GM18508 (cell line): ENCODE results near the gene ERGIC1.

Experiments
- ATAC-seq: cut with Tn5 transposase; IDR thresholded peaks from one replicate; pipeline ENCODE4 v1.9.1; 2021; ENCODE audit warnings: moderate number of reproducible peaks; ENCODE audit not compliant: insufficient read depth, unreplicated experiment

ERGIC1 gene

GRCh38 chr5:172910828-172911627 lies 77.0 kb downstream of the ERGIC1 start:
- ATAC-seq, result no peak

GRCh38 chr5:172911628-172911880 lies 77.5 kb downstream of the ERGIC1 start:
- no peak for ATAC-seq

- ATAC-seq, result no peak
Measured at GRCh38 chr5:172911976-172912375, 77.9 kb downstream of the ERGIC1 start.

- ATAC-seq, result no peak
Measured at GRCh38 chr5:172913117-172913850, 79.2 kb downstream of the ERGIC1 start.

GRCh38 chr5:172915514-172915913 lies 81.5 kb downstream of the ERGIC1 start:
- no peak for ATAC-seq

GRCh38 chr5:172918421-172919371 lies 84.6 kb downstream of the ERGIC1 start:
- no peak for ATAC-seq

GRCh38 chr5:172919525-172920446 lies 85.7 kb downstream of the ERGIC1 start:
- ATAC-seq, result no peak

GRCh38 chr5:172920447-172920849 lies 86.4 kb downstream of the ERGIC1 start:
- no peak for ATAC-seq

- no peak for ATAC-seq
Measured at GRCh38 chr5:172920995-172921394, 86.9 kb downstream of the ERGIC1 start.

GRCh38 chr5:172921906-172922305 lies 87.9 kb downstream of the ERGIC1 start:
- ATAC-seq, result no peak

GRCh38 chr5:172923539-172923938 lies 89.5 kb downstream of the ERGIC1 start:
- no peak for ATAC-seq

GRCh38 chr5:172925336-172925948 lies 91.4 kb downstream of the ERGIC1 start:
- ATAC-seq, result no peak

GRCh38 chr5:172926008-172926523 lies 92.0 kb downstream of the ERGIC1 start:
- no peak for ATAC-seq

GRCh38 chr5:172926796-172927195 lies 92.7 kb downstream of the ERGIC1 start:
- no peak for ATAC-seq

- no peak for ATAC-seq
Measured at GRCh38 chr5:172929371-172929838, 95.4 kb downstream of the ERGIC1 start.

- no peak for ATAC-seq
Measured at GRCh38 chr5:172931001-172931536, 97.0 kb downstream of the ERGIC1 start.

GRCh38 chr5:172932313-172933017 lies 98.4 kb downstream of the ERGIC1 start:
- no peak for ATAC-seq

- ATAC-seq, result no peak
Measured at GRCh38 chr5:172933238-172933637, 99.2 kb downstream of the ERGIC1 start.
